HG03135 (cell line): ENCODE measurements around the gene E4F1.
A peak's percentile ranks its signal among the peaks of the same experiment; 100 is the strongest.
"Not testable (repeated sequence)": the region's sequence is repeated elsewhere in the genome, so short reads cannot be mapped to it uniquely, and the experiment has no call there.

ENCODE experiments used
- ATAC-seq: cut with Tn5 transposase; IDR thresholded peaks from one replicate; pipeline ENCODE4 v1.9.1; 2021; ENCODE audit warnings: mild to moderate bottlenecking, moderate library complexity; ENCODE audit not compliant: unreplicated experiment

The E4F1 gene

GRCh38 chr16:2240331-2240730, 16.9 kb downstream of the E4F1 start:
- not testable (repeated sequence) for ATAC-seq

DNA sequence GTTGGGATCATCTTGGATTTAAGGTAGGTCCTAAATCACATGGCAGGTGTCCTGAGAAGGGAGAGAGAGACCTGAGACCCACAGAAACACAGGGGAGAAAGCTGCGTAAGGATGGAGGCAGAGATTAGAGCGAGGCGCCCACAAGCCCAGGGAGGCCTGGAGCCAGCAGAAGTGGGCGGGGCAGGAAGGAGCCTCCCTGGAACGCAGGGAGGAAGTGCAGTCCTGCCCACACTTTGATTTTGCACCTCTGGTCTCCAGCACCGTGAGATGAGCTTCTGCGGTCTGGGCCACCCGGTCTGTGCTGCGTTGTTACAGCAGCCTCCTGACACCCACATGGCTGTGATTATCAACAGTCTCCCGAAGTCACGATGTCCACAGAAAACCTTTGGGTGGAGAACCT, 19.2 kb downstream of the E4F1 start:
- ATAC-seq: no peak

GRCh38 chr16:2243031-2243528, 19.7 kb downstream of the E4F1 start:
- no peak for ATAC-seq

- ATAC-seq: no peak
These were observed 20.4 kb downstream of the E4F1 start for GRCh38 chr16:2243781-2244180.

DNA sequence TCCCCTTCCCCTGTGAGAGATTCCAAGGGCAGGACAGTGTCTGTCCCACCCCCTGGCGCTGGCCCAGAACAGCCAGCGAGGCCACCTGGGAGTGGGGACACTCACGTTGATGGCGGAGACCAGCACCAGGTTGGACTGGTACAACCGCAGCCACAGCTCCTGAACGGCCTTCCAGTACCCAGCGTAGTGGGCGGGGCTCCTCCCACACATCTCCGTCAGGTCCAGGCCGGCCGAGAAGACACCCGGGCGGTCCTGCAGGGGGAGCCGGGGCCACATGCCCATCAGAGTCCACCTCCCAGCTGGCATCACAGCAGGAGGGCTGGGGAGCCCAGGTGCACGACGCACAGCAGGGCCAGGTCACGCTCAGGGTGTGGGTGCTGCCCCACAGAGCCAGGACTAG, 20.9 kb downstream of the E4F1 start:
- ATAC-seq: no peak

DNA sequence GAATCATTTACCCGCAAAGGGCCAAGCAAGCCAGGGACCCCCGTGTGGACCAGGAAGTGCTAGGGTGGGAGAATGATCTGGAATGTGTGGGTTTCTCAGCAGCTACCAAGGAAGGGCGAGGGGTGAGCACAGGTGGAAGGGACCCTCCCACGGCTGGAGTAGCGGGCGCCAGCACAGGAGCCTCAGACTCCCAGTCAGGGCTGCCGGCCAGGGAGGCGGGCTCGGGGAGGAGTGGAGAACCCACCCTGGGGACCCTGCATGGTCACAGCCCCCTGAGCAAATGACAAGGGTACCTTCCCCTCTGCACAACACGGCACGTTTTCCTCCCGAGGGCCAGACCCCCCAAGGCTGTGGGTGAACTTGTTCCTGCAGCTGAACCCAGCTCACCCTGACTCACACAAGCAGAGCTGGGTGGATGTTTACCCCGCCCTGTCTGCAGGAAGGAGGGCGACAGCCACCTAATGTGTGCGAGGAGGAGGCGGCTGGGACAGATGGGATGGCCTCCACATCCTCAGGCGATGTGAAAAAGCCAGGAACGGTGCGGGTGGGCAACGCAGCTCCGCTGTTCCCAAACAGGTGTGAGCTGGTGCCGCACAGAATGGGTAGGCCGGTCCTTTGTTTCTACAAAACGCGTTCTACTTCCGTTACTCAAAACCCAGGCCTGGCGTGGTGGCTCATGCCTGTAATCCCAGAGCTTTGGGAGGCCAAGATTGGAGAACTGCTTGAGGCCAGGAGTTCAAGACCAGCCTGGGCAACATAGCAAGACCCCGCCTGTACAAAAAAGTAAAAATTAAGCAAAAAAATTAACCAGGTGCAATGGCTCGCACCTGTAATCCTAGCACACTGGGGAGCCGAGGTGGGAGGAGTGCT, 21.8 kb downstream of the E4F1 start:
- no peak for ATAC-seq

DNA sequence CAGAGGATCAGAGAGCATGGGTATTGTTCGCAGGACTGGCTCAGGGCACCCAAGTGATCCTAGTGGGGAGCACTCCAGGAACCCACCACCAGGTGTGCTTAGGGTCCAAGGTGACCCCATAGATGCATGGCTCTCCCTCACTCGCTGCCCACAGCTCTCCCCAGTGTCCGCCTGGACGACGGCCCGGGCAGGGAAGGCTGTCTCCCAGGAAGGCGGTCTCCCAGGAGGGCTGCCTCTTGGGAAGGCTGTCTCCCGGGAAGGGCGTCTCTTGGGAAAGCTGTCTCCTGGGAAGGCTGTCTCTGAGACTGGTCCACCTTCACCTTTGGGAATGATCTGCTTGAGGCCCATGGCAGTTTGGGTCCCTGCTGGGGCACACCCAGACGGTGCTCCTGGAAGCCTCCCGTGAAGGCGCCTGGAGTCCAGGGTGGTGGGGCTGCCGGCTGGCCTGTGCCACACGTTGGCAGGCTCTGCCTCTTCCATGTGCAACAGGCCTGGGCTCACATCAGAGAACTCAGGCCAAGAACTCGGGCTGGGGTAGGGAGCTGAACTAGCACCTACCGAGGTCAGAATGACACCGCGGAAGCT, 23.0 kb downstream of the E4F1 start:
- no peak for ATAC-seq

GRCh38 chr16:2250652-2251295, 27.4 kb downstream of the E4F1 start:
- no peak for ATAC-seq

DNA sequence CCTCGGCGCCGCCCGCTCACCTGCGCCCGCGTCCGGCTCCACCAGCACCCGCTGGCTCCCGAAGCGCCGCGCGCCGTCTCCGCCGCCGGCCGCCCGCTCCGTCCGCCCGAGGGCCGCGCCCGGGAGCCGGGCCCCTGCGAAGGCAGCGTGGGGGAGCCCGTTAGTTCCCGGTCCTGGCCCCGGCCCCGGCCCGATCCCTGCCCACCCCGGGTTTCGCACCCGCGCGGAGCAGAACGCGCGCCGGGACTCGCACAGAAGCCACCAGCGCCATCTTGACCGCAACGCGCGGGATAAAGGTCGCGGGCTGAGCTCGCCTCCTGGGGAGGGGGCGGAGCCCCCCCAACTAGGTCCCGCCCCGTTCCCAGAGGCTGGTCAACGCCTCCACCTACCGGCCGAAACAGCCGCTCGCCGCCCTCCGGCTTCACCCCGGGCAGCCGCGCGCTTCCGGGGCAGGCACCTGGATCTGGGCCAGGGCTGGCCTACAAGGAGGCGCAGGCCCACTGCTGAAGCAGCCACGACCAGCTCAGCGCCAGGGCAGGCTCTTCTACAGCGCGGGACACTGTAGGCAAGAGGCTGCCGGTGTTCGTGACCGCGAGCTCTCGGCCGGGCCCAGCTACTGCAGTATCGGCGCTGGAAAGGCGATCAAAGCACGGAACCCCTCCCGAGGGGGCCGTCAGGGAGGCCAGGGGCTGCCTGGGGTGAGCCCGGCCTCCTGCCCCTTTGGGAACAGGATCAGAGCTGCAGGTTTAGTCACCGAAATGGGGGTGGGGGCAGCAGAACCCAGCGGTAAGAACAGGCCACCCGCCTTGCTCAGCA, 28.1 kb downstream of the E4F1 start, which contains the start of gene ECI1:
Gene ECI1 (minus strand): TSS at position 292 of the 816 bp plus-strand sequence. CDS start 21 bp downstream, at position 271.
- peak; percentile 82 for ATAC-seq

GRCh38 chr16:2252806-2253148, 29.4 kb downstream of the E4F1 start:
- no peak for ATAC-seq

- ATAC-seq: no peak
These were observed 29.9 kb downstream of the E4F1 start for GRCh38 chr16:2253293-2253692.

DNA sequence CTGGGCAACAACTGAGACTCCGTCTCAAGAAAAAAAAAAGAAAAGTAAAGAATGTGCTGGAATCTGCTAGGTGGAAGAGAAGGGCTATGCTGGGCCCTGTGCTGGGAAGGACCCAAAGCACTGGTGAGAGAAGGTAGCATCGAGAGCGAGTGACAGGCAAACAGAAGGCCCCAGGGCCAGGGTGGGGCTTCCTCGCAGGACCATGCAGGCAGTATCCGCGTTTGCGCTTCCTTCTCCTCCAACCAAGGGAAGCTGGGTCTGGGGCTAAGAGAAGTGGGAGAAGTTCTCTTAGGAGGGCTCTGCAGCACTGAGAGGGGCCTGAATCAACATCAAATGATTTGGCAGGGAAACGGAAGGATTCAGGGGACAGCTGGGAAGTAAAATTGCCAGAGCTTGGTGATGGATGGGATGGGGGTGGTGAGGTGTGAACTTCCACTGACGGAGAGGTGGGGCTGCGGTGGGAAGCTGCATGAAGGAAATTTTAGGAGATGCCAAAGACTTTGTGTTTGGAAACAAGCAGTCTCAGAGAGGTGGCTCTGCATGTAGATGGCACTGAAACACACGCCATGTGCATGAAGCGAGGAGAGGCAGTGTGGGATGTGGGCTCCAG, 33.2 kb downstream of the E4F1 start:
- no peak for ATAC-seq

GRCh38 chr16:2257726-2258125, 34.3 kb downstream of the E4F1 start:
- no peak for ATAC-seq

DNA sequence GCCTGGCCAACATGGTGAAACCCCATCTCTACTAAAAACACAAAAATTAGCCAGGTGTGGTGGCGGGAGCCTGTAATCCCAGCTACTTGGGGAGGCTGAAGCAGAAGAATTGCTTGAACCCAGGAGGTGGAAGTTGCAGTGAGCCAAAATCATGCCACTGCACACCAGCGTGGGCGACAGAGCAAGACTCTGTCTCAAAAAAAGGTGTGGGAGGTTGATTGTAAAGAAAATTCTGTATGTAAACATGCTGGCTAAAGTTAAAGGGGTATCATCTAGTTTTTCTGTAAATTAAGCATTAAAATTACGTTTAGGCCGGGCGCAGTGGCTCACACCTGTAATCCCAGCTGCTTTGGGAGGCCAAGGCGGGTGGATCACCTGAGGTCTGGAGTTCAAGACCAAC, 35.1 kb downstream of the E4F1 start:
- ATAC-seq: not testable (repeated sequence)

- no peak for ATAC-seq
These were observed 36.9 kb downstream of the E4F1 start for GRCh38 chr16:2260250-2260649.

DNA sequence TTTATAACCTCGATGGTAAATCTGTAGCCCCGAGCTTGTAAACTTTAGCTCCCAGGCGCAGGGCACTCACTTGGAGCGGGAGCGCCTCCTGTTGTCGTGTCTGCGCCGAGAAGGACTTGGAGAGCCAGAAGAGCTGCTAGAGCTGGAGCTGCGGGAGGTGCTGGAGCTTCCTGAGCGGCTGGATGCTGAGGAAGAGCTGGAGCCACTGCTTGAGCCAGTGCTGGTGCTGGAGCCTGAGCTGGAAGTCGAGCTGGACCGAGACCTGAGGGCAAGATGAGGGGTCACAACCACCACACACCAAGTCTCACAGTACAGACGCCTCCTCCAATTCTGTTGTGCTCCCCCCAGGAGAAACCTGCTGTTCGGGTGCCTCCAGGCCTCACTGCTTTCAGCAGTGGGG, 39.6 kb downstream of the E4F1 start:
- not testable (repeated sequence) for ATAC-seq

GRCh38 chr16:2266887-2267286, 43.5 kb downstream of the E4F1 start:
- ATAC-seq: not testable (repeated sequence)

- peak; percentile 51 for ATAC-seq
These were observed 44.1 kb downstream of the E4F1 start for GRCh38 chr16:2267505-2267912.

DNA sequence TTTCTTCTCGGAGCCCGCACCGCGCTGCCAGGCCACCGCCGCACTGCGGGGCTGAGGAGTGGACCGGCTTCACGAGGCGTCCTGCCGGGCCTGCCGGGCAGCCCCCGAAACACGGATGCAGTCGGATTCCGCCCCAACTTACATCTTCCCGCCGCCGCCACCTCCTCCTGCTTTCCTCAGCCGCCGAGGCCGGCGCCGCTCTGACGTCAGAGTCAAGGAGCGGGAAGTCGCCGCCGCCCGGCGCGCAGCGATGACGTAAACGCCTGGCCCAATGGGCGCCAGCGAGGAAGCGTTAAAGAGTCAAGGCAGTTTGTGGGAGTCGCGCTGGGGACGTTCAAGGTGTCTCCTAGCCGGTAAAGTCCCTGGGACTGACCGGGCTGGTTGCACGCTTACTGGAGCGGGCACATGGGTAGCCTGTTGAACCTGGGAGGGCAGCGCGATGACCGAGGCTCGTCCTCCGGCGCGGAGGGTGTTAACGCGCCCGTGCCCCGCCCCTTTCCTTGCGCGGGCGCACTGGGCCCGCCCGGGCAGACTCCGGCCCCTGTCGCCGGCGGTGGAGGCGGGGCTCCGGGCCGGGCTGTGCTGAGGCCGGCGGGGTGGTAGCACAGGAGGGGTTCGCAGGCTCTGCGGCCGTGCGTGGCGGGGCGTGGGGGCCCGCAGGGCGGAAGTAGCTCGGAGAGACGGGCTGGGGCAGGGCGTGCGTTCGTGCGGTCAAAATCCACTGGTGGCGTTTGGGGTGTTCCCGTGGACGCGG, 44.7 kb downstream of the E4F1 start, which contains the start of gene RNPS1:
Gene RNPS1 (minus strand): TSS at position 214 of the 754 bp plus-strand sequence. CDS start 3,483 bp downstream, outside the sequence.
- ATAC-seq: peak; percentile 77

GRCh38 chr16:2270070-2270462, 46.7 kb downstream of the E4F1 start:
- no peak for ATAC-seq
